Measurements from ENCODE around the gene GRIA3. TPM values are rescaled to one million over a fixed set of nuclear protein-coding genes. Genes with fewer than 3 reads are reported as not detected.
A peak's percentile ranks its signal among the peaks of the same experiment; 100 is the strongest.

The GRIA3 gene
- total RNA-seq, 1 experiment from 2014 or later, result not detected

DNA sequence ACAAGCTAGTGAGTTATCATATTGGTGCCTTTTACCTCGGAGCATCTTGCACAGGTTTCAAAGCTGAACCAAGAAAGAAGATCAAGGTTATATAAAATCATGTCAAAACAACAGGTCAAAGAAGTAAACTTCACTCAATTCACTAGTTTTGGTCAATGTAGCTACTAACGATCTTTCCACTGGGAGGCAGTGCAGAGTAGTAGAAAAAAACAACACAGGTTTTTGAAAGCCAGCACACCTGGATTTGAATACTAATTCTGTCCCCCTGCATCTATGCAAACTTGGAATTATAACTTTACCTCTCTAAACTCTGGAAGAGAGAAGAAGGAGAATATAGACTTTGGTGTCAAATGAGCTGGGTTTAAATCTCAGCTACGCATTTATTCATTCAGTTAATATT is 266.1 kb downstream of the GRIA3 start:
- Histone ChIP-seq H3K4me3 (no peak overlapping the region), H3K9me3 (no peaks in the 10 kb centered on the region), H3K27me3 (no peaks in the 10 kb centered on the region), H3K36me3 (no peaks in the 10 kb centered on the region)
- DNase-seq, result no peak

DNA sequence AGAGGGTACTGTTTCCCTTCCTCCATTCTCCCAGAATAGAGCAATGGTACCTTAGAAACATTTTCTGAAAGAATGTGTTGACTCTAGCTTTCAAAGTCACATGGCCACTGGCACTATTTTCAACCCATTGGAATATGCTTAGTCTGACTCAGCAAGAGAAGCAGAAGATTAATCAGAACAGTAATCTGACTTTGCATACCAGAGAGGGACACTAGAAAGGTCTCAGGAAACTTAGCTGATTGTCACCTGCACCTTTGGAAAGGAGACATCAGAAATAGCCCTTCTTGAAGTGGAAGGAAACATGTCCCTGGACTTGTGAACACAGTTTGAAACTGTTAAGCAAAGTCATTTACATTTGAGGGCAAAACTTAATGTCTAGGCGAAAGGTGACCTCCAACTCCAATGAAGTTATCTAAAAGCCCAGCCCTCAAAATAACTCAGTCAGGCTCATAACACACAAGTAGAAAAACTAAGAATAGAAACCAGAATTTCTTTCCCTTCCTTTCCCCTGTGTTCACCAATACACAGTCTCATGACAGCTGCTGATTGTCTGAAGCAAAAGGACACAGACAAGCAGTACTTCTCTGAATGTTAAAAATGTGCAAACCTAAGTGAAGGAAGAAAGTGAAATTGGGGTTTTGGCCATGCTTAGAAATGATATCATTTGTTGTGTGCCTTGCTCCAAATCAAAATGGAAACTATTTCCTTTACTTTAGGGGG is 270.8 kb downstream of the GRIA3 start:
- Histone ChIP-seq H3K36me3 (no peaks in the 10 kb centered on the region), H3K27me3 (no peaks in the 10 kb centered on the region), H3K4me3 (no peak overlapping the region), H3K9me3 (no peaks in the 10 kb centered on the region)
- no peak for DNase-seq

DNA sequence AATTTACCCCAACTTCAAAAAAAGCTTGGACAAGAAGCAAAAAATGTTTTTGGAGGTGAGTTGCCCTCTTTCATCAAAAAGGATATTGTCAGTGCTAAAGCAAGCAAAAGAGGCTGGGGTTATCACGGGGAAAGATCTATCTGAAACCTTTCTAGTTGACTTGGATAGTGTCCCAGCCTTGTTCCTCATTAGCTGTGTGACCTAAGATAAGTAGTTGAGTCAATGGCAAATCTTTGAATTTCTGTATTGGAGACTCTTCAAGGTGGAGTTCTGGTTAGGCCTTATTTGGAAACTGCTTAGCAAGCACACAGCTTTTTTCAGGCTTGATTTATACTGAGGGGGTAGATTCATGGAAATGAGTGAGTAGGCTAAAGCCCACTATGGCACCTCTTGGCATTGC is 271.6 kb downstream of the GRIA3 start:
- H3K9me3 ChIP-seq, result no peaks in the 10 kb centered on the region
- no peak overlapping the region for H3K4me3 ChIP-seq
- no peaks in the 10 kb centered on the region for H3K27me3 ChIP-seq
- no peaks in the 10 kb centered on the region for H3K36me3 ChIP-seq
- no peak for DNase-seq

DNA sequence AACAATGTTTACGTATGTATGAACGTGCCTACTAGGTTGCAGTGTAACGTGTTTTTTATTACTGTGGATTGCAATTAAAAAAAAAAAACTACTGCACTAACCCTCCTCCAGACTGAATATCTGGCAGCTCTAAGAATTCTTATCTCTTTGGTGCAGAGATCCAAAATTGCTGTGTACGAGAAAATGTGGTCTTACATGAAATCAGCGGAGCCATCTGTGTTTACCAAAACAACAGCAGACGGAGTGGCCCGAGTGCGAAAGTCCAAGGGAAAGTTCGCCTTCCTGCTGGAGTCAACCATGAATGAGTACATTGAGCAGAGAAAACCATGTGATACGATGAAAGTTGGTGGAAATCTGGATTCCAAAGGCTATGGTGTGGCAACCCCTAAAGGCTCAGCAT is 280.6 kb downstream of the GRIA3 start:
- no peak for DNase-seq
- no peaks in the 10 kb centered on the region for H3K36me3 ChIP-seq
- H3K27me3 ChIP-seq, result no peaks in the 10 kb centered on the region
- no peaks in the 10 kb centered on the region for H3K9me3 ChIP-seq
- no peak overlapping the region for H3K4me3 ChIP-seq

DNA sequence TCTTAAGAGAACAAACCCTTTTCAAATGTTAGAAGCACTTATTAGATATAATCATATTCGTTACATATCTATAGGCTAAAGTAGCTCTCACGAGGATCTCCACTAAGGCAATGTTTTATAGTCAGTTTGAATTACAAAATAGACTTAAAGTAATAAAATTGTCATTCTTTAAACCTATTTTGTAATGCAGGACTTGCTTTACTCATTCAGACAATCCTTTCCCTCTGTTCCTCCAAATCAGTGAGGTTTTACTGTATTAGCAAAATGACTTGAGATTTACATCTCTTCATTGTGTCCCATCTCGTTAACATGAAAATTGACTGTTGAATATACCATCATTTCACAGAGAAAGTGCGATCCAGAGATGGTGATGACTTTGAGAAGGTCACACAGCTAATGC is 284.4 kb downstream of the GRIA3 start:
- H3K4me3 ChIP-seq, result no peak overlapping the region
- no peaks in the 10 kb centered on the region for H3K27me3 ChIP-seq
- no peaks in the 10 kb centered on the region for H3K9me3 ChIP-seq
- no peak for DNase-seq
- no peaks in the 10 kb centered on the region for H3K36me3 ChIP-seq

DNA sequence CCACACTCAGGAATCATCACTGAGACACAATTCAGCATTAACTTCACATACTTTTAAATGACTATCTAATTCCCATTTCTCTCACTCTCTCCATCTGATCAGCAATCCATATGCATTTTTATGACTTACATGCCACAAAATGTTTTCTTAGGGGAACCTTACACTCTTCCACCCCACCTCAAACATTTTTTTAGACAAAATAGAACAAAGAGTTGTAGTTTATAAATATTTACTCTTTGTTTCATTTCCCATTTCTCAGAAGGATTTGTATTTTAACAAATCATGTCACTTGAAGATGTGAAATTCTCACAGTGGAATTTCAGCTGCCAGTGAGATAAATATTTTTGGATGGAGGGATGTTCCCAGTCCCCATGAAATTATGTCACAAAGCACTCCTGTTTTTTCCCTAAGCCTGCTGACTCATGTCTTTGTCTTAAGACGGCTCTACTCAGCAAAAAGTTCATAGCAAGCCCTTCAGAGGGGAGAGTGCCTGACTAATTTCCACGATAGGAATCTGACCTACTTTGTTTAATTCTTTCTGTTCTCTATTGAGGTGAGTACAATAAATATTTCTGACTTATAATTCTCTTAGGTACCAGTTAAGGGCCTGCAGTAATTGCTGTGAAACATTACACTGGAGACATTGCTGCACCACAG is 291.1 kb downstream of the GRIA3 start:
- no peak for DNase-seq
- Histone ChIP-seq H3K9me3 (no peaks in the 10 kb centered on the region), H3K27me3 (no peaks in the 10 kb centered on the region), H3K4me3 (no peak overlapping the region), H3K36me3 (no peaks in the 10 kb centered on the region)

DNA sequence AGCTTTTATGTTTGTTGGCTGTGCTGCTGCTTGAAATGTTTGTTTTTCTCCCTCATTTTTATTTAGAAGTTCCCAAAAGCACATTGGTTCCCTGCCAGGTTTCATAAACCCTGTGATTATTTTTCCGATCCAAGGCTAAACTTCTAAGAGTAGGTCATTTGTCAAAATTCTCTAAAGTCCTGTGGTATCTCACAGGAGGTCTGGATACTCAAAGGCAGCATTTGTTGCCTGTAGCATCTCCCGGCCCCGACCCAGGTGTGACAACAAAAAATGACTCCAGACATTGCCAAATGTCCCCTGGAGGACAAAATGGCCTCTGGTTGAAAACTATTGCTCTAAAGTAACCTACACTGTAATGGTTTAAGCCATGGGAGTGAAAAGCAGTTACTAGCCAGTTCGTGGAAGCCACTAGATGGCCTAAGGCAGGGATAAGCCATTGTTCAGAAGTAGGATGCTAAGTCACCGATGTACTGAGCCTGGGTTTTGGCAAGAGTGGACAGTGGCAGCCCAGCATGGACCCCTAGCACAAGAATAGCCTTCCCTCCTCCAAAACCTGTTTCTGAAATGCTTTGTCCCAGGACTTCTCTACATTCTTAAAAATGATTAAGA is 292.6 kb downstream of the GRIA3 start:
- no peak for DNase-seq
- Histone ChIP-seq H3K36me3 (no peaks in the 10 kb centered on the region), H3K27me3 (no peaks in the 10 kb centered on the region), H3K4me3 (no peak overlapping the region), H3K9me3 (no peaks in the 10 kb centered on the region)

DNA sequence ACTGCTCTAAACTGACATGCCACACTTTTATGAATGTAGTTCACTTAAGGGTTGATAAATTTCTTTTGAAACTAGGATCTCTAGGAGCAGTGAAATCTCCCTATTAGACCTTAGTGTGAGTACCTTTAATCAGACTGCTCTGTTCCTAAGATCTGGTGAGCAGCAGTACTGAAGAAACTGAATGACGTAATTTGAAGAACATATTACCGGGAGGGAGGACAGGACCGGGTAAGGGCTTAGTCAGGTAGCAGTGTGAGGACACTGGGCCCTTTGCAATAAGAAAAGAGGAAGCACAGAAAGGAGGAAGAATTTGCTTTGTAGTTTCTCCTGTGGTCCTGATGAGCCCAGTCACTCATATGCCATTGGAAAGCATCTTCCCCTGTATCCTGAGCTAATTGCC is 293.6 kb downstream of the GRIA3 start:
- Histone ChIP-seq H3K9me3 (no peaks in the 10 kb centered on the region), H3K4me3 (no peak overlapping the region), H3K36me3 (no peaks in the 10 kb centered on the region), H3K27me3 (no peaks in the 10 kb centered on the region)
- no peak for DNase-seq

DNA sequence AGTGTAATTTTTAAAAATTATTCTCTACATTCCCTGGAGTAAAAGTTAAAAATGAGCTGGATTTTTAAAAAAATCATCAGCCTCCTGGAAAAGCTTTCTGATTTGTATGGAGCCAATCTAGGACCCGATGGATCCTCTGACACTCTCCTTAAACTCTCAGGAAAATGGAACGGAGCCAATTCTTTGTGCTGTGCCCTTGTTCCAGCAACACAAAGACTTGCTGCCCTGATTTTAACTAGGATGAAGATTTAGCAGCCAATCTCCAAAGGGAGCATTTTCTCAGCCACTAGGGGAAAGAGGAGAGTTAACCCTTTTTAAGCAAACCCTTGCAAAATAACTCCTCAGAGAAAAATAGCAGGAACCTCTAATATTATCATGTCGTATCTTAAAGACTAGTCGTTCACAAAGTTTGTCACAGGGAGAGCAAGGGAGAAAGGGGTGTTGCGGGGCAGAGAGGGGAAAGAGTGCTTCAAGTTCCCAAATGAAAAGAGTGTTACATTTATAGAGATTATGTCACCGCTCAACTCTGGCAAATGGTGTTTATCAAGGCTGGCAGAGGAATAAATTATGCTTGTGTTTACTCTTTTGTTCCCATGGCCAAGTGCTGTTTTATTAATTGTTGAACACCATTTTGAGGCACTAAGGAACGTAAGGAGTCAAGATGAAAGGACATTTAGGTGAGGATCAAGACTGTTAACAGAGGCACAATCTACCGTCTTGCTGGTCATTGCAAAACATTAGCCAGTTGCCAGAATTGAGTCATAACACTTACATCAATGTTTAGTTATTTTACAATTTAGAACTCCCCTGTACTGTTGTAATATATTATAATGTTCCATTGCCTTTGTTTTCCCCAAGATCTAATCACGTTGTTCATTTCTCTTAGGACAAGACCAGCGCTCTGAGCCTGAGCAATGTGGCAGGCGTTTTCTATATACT is 298.1 kb downstream of the GRIA3 start:
- H3K9me3 ChIP-seq, result no peaks in the 10 kb centered on the region
- no peak for DNase-seq
- no peak overlapping the region for H3K4me3 ChIP-seq
- H3K36me3 ChIP-seq, result no peaks in the 10 kb centered on the region
- no peaks in the 10 kb centered on the region for H3K27me3 ChIP-seq

DNA sequence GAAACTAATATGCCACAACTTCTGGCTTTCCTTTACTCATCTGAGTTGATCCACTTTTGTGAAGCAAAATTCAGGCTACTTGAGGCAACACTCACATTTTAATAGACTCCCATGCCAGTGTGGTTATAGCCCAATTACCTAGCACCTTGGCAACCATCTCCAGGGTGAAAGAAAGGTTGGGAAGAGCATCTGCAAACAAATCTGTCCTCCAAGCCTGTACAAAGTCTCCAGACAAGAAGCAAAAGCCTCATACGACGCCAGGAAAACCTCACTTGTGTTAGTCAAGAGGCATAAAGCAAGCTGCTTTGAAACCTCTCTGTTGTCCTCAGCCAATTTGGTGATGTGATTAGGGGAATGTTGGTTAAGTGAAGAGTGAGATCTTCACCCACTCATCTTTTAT is 302.2 kb downstream of the GRIA3 start:
- no peak for DNase-seq
- Histone ChIP-seq H3K9me3 (no peaks in the 10 kb centered on the region), H3K36me3 (no peaks in the 10 kb centered on the region), H3K4me3 (no peak overlapping the region), H3K27me3 (no peaks in the 10 kb centered on the region)

DNA sequence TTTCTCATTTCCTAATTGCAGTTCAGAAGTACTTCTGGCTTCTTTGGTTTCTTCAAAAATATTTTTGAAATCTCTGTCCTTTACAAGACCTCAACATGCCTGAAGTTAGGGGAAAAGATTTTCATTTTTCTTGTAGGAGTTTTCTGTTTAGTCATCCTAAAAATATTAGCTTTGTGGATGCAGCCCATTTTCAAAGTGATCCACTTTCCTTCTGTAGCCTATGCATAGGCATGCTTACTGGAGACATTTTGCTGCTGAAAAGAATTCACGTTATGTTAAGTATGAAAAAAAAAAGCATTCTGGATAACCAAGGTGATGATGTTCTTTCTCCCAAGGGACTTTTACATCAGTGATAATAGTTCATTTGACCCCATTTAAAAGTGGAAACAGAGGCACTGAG is 303.2 kb downstream of the GRIA3 start:
- no peak for DNase-seq
- no peaks in the 10 kb centered on the region for H3K27me3 ChIP-seq
- H3K36me3 ChIP-seq, result no peaks in the 10 kb centered on the region
- H3K9me3 ChIP-seq, result no peaks in the 10 kb centered on the region
- H3K4me3 ChIP-seq, result no peak overlapping the region

DNA sequence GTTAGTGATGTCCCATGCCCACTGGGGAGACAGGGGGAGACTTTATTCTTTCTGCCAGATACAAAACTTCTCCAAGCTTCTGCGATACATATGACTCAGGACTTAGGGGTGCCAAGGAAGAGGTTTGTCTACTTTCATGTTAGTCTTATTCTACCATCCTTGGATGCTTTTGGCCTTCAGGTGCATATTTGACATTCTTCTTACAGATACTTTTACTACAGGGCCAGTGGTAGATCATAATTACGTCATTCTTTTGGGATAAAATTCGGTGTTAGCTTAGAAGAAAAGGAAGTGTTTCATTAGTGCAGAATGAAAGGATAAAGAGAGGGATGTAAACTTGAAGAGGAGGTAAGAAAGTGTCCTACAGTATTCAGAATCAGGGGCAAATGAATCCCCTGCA is 303.6 kb downstream of the GRIA3 start:
- Histone ChIP-seq H3K9me3 (no peaks in the 10 kb centered on the region), H3K36me3 (no peaks in the 10 kb centered on the region), H3K27me3 (no peaks in the 10 kb centered on the region), H3K4me3 (no peak overlapping the region)
- no peak for DNase-seq

DNA sequence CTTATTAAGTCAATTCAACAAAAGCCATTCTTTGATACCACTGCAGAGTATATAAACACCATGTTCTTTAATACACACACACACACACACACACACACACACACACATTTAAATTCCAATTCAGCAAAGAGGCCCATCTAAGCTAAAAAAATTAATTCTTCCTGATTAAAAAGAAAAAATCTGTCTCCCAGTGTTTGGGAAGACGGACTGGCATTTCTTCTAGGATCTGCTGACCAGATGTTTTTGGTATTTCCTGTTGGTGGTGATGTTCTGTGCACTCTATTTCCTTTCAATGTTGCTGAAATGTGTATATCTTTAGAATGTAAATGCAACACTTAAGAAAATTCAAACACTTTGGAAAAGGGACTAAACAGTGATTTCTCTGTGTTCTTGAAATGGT is 304.9 kb downstream of the GRIA3 start:
- Histone ChIP-seq H3K36me3 (no peaks in the 10 kb centered on the region), H3K27me3 (no peaks in the 10 kb centered on the region), H3K4me3 (no peak overlapping the region), H3K9me3 (no peaks in the 10 kb centered on the region)
- no peak for DNase-seq

DNA sequence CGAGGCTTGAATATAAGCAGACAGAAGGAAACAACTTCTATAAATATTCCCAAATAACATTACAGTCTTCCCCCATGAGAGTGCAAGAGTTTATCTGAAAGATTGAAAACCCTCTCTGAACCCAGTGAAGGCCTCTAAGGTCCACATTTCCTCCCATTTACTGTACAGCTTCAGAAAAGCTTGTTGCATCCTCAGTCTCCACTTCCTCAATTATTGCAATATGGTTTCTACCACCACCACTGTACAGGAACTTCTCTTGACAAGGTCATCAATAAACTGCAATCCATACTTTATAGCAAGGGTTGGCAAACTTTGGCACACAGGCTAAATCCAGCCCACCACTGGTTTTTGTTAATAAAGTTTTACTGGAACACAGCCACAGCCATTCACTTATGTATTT is 309.8 kb downstream of the GRIA3 start:
- no peak overlapping the region for H3K4me3 ChIP-seq
- DNase-seq, result no peak
- H3K36me3 ChIP-seq, result no peaks in the 10 kb centered on the region
- H3K9me3 ChIP-seq, result no peaks in the 10 kb centered on the region
- H3K27me3 ChIP-seq, result no peaks in the 10 kb centered on the region

DNA sequence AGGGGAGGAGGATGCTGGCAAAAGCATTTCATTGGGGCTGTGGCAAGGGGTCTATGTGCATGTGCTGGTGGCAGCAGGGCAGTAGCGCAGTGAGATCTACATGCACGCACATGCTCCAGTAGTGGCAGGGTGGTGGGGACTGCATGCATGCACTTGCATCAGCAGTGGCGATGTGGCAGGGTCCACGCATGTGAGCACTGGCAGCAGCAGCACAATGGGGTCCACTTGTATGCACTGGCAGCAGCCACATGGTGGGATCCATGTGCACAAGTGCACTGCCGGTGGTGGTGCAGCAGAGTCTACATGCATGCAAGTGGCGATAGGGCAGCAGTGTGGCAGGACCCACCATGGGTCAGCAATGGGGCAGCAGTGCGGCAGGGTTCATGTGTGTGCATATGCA is 315.7 kb downstream of the GRIA3 start:
- Histone ChIP-seq H3K4me3 (no peak overlapping the region), H3K36me3 (no peaks in the 10 kb centered on the region), H3K9me3 (no peaks in the 10 kb centered on the region), H3K27me3 (no peaks in the 10 kb centered on the region)
- no peak for DNase-seq

DNA sequence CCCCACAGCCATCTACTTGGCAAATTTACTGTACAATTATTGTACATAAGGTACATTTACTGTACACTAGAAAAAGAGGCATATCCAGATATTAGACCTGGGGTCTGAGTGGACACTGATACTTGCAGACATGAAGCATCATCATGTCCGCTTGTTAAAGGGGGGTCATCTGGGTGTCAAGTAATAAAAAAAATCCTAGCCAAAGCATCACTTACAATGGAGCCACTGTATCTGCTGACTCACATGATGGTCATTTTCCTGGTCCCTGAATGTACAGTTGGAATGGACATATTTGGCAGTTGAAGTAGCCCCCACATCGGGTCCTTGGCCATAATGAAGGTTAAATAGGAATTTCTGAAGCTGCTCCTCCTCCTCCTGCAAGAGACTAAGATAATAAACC is 320.0 kb downstream of the GRIA3 start:
- Histone ChIP-seq H3K9me3 (no peaks in the 10 kb centered on the region), H3K27me3 (no peaks in the 10 kb centered on the region), H3K36me3 (no peaks in the 10 kb centered on the region), H3K4me3 (no peak overlapping the region)
- DNase-seq, result no peak

DNA sequence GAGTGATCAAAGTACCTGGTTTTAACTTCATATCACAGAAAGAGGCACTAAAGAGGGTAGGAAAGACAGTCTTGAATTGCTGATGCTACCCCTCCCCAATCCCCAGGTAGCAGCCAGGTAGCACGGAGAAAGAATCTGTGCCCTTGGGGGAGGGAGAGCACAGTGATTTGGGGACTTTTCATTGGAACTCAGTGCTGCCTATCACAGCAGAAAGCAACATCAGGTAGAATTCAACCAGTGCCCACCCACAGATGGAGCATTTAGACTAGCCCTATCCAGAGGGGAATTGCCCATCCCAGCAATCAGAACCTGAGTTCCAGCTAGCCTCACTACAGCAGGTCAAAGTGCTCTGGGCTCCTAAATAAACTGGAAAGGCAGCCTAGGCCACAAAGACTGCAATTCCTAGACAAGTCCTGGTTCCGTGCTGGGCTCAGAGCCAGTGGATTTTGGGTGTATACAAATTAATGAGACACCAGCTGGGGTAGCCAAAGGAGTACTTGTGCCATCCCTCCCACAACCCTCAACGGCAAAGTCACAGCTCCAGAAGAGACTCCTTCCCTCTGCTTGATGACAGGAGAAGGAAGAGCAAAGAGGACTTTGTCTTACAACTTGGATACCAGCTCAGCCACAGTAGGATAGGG is 320.7 kb downstream of the GRIA3 start:
- peak; percentile 53 for DNase-seq
- H3K27me3 ChIP-seq, result no peaks in the 10 kb centered on the region
- H3K9me3 ChIP-seq, result no peaks in the 10 kb centered on the region
- no peak overlapping the region for H3K4me3 ChIP-seq
- H3K36me3 ChIP-seq, result no peaks in the 10 kb centered on the region
